Right renal cortex interstitium (tissue), 3 donors: ENCODE data around the gene S100A12. TPM values are rescaled to one million over a fixed set of nuclear protein-coding genes. Genes with fewer than 3 reads are reported as not detected.
"Not testable (repeated sequence)": the region's sequence is repeated elsewhere in the genome, so short reads cannot be mapped to it uniquely, and the experiment has no call there.

ENCODE experiments used
- DNase-seq, 3 donors: peaks; one replicate each; pipeline ENCODE4 v3.0.0-alpha.2; 2013; ENCODE audit warnings: low read depth in 3 of 3, low spot score in 2 of 3
- polyA plus RNA-seq, 3 donors: library from polyadenylated mRNA; unstranded; fragments of 120-200 nt; gene quantifications; one replicate each; pipeline ENCODE4 v1.2.1, GENCODE V29; 2013; ENCODE audit not compliant: insufficient read length in 3 of 3

S100A12 gene
- polyA plus RNA-seq, 3 donors: 0.64 to 3.9 (median 1.8) TPM

DNA sequence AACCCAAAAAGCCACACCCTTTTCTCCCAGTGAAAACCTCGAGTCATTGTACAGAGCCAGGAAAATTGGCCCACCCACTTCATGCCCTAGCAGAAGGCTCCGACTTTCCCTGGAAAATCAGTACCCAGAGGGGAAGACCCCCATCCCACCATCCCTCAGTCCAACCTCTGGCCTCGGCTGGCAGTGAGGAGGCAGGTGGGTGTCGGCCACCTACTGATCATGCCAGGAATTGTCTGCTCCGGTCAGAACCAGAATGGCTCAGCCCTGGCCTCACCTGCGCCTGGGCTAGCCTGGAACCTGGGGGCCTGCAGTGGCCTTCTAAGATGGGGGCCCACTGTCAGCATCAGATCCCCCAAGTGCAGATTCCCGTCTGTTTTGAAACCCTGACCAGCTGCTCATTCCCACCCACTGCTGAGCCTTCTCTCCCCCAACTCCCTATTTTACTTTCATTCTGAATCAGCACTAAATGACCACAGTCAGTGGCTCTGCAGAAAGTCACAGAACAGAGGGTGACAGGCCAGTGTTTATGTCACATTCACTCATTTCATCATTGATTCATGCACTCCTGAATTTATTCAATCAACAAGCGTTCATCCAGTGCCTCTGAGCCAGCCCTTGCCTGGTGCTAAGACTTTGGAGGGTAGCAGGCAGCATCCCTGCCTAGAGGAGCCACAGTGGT lies 20.8 kb downstream of the S100A12 start:
- DNase-seq: no peak

DNA sequence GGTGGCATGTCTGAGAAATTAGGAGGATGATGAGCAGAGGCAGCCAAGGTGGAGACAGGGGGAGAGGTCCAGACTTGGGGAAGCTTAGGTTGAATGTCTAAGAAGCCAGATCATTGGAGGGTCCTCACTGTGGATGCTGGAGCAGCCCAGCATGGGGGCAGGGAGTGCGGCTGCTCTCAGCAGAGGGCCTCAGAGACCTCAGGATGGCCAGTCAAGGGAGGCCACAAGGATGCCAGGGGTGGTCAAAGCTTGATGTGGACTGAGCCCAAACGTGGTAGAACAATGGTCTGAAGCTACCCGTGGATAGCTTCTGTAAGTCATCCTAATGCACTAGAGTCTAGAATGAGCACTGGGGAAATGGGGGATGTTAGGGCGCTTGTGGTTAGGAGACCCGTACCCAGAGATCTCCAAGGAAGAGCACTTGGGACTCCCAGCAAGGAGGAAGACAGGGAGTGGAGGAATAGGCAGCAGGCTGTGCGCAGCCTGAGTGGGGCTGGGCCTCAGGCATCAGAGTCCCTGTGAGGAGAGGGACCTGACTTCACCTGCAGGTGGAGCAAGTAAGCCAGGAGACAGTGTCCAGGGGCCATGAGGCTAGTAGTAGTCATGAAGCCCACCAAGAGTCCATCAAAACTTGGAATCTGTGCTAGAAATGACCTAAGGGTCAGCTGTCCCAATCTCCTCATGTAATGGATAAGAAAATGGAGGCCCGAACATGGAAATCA lies 22.0 kb downstream of the S100A12 start:
- no peak for DNase-seq

DNA sequence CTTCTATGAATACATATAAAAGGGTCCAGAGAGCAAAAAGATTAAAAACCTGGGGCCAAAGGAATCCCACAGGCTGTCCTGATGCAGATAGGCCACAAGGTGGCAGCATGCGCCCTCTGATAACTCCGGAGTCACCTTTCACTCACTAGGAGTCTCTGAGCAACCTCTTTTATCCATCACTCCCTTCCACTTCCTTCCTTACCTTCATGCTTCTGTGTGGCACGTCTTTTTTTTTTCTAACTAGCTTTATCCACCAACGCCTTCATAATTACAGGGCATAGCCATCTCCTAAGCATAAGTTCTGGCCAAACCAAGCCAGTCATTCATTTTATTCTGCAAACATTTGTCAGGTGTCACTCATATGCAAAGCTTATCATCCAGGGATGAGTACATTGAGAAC lies 22.9 kb downstream of the S100A12 start:
- DNase-seq: peak in 2 of 3 donors; percentile 33 to 41

DNA sequence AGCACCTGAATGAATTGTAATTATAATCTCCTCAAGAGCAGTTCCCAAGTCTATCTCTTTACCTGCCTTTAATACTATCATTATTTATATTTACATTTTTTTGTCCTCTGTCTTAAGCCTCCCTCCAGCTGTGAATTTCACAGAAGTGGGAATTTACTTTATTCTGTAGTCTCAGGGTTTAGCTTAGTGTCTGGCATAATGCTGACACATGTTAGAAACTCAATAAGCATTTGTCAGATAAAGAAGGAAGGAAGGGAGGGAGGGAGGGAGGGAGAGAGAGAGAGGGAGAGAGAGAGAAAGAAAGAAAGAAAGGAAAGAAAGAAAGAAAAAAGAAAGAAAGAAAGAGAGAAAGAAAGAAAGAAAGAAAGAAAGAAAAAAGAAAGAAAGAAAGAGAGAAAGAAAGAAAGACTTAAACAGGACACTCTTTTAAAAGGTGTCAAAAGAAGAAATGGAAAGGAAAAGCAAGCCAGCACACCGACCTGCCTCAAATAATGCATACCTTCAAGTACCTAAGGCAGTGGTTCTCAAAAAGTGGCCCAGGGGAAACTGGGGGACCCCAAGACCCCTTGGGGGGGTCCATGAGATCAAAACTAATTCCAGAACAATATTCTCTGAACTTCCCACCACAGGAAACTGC lies 25.0 kb downstream of the S100A12 start:
- no peak for DNase-seq

DNA sequence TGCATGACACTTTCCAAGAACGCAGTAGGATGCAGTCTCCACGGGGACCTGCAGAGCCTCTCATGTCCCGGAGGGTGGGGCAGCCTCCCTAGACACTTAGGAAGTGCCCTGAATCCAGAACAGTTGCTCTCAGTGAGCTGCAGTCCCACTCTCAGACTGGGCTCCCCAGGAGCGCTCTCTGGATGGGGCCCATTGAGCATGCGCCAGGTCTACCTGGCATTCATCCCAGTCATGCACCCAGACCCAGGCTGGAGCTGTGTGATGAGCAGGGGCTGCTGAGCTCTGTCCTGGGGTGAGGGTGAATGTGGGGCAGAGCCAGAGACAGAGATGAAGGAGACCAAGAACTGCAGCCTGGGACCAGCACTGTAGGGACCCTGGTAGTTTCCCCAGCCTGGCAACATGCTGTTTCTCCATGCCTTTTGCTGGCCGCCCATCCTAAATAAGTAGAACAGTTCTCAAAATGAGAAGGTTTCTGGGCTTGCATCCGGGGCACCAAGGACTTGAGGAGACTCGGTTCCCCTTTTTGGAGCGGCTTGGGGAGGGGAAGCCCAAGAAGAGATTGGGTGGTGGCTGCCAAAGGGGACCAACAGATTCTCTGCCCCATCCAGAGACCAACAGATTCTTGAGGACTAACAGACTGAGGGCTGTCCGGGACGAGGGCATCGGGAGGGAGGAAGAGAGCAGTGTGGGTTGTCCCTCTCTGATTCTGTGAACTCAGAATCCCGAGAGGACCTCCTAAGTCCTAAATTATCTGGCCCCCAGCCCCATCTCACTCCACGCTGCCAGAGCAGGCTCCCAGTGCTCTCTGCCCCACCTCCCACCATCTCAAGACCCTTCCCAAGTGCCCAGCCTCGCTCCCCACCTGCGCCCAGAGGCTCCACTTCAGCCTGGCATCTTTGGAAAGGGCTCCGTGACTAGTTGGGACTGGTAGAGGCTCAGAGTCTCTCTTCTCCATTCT lies 25.8 kb downstream of the S100A12 start:
- no peak for DNase-seq

DNA sequence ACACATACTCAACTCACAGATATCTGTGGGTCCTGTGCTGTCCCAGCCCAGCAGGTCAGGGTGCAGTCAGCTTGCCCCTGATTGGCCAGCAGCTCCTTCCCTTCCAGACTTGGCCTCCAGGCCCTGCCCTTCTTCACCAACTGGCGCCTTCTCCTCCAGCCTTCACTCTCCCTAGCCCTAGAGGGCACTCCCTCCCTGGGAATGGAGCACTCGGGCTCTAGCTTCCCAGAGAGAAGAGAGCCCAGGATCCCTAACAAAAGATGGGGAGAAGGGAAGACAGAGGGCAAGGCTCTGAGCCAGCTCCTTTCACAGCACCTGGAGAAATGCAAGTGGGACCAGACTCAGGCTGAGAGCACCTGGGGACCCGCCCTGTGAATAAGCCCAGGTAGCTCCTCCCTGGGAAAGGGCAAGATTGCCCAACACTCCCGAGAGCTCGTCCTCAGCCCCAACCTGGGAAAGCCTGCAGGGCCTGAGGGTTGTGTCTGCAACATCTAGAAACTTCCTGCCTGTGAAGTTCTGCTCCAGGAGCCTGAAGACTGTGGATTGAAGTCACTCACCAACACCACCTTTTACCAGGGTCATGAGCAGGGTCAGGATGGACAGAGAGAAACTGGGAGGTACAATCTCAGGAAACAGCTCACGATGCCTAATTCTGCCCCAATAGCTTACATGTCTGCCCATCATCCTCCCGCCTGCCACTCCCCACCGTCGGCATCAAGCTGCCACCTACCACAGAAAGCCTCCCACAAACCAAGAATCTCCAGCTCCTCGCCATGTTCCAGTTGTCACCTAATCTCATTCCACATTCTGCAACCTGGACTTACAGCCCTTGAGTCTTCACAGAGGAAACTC lies 26.7 kb downstream of the S100A12 start, which contains the start of gene PGLYRP4:
TSS of gene PGLYRP4 (minus strand) at position 331 of the 852 bp plus-strand sequence. CDS start 909 bp downstream, outside the sequence.
- no peak for DNase-seq

DNA sequence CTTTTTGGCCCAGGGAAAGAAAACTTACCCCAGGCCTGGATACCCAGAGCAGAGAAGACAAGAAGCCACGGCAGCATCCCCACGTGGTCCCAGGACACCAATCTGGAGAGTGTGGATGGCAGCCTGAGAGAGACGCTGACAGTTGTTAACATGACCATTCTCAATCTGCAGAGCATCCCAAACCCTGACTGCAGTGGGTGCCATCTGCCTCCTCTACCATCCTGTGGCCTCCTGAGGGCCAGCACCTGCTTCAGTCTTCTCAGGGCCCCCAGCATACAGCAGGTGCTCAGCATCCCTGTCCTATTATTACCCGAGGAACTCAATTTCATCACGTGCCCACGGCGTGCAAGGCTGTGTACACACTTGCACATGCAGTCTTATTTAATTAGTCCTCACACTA lies 27.6 kb downstream of the S100A12 start:
- no peak for DNase-seq

DNA sequence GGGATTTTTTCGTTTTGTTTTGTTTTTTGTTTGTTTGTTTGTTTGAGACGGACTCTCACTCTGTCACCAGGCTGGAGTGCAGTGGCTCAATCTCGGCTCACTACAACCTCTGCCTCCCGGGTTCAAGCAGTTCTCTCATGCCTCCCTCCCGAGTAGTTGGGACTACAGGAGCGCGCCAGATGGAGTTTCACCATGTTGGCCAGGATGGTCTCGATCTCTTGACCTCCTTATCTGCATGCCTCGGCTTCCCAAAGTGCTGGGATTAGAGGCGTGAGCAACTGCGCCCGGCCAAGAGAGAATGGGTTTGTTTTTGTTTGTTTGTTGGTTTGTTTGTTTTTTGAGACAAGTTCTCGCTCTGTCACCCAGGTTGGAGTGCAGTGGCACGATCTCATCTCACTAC lies 28.4 kb downstream of the S100A12 start:
- DNase-seq: not testable (repeated sequence)

DNA sequence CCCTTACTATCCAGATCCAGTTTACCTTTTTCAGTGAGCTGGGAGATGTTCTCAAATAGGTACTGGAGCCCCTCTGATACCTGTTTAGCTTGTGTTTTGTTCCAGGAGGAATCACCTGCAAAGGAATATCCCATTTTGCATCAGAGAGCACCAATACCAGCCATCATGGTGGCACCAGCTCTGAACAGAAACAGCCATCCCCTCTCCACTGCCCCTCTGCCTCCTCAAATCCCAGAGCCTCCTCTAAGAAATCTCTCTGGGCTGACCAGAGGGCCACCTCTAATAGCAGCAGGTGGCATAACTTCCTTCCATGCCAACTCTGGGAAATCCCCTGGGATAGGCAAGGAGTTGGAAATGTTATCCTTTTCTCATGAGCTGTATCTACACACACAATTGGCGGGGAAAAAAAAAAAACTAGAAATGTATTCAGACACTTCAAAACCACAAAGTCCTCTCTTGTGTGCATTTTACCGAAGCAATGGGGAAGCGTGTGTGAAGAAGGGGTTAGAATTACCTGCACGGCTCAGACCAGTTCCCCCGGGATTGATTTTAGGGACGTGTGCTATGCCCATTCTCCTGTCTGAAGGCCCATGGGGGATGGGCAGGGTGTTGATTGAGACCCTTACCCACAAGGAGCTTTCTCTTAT lies 29.2 kb downstream of the S100A12 start:
- no peak for DNase-seq

DNA sequence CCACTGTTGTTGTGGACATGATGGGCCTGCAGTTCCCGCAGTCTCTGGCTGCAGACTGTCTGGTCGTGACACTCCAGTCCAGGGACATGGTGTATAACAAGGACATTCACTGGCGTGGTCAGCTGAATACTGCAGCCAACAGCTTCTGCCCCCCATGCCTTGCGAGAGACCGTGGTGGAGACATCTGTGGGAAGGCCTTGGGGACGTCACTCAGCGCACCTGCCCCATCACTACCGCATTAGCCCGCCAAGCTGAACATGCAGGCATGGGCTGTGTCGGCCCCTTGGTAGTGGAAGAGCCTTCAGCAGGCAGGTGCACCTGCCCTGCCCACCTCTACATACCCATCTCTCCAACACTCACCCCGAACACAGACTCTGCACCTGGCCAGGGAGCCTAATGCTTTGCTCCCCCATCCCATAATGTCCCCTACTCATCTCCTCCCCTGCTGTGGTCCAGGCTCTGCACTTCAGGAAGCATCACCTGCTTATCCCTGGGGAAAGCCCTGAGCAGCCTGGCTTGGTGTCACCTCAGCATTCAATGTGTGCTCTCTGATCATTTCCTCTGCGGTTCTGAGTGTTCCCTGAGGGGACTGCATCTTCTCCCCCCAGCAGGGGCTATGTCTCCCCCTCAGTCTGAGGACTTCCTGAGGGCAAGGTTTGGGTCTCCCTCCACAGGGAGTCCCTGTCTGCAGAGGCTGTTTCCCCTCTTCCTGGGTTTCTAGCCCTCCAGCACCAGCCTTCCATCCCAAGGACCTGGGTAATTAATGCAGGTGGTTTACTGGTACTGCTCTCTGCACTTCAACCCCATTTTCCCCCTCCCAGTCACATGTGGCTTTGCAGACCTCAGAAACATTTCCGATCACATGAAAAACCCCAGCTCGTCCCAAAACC lies 30.0 kb downstream of the S100A12 start:
- no peak for DNase-seq

DNA sequence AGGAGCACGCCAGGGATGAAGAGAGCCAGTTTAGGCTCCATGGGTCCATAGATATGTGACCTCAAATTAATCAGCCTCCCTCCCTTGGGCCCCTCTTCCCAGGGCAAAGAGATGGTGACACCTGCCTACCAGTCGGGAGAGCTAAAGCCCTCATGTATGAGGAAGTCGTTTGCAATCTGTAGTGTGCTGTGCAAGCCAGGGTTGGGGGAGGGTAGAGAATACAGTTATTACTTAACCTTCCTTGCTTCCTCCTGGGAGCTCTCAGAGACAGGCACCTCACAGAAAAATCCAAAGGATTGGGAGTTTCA lies 30.7 kb downstream of the S100A12 start:
- no peak for DNase-seq

DNA sequence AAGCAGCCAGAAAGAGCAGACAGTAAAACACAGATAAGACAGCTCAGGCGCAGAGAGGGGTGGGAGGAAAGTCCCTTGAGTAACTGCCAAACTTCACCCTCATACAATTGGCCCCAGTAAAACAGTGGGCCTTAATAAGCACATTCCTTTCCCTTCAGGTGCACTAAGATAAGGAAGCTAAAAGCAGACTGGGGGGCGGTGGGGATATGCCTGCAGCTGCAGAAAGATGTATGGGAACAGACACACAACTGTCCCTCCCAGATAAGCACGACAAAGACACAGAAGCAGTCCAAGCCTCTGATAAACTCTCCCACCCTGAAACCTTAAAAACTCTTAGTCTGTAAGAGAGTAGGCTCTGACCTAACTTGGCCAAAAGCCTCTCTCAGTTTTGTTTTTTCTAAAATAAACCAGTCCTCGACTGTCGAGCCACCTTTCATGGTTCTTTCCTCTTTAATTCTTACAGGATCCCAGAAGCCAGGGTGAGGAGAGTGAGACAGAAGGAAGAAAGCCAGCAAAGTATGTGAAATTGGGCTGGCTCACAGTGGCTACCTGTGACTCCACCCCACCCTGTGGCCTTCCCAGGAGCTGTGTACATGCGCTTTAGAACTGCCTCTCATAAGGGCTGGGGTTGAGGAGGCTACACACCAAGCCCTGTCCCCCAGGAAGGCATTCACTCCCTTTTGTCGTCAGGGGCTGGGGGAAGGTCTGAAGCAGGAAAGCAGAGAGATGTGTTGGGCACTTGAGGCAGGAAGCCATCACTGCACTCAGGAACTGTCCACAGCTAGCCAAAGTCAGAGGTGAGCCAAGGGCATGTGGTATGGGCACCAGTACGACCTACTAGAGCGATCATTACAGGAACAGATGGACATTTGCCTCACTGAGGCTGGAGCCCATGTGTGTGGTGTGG lies 31.4 kb downstream of the S100A12 start:
- DNase-seq: no peak

DNA sequence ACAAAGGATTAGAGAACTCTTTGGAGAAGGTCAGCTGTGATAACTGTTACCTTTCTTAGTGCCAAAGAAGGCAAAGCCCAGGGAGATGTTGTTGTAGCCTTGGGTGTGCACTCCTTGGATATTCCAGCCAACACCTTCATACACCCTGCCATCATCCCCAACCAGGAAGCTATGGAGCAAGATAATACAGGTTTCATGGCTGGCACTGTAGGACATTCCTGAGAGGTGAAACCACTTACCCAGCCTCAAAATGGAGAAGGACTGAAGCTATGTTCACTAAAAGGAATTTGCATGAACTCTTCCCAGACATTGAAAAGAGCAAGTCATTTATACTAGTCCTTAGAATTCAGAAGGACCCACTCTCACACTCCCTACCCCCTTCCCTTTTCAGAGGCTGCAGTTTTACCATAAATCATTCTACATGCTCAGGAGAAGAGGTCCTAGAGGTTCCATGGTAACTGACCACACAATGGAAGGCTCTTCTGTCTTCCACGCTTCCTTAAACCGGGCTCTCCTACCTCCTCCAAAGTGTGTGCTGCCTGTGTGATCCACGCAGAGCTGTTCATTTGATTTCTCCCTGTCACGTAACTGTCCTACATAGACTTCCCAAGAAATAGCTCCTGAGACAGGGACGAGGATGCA lies 32.3 kb downstream of the S100A12 start:
- no peak for DNase-seq

DNA sequence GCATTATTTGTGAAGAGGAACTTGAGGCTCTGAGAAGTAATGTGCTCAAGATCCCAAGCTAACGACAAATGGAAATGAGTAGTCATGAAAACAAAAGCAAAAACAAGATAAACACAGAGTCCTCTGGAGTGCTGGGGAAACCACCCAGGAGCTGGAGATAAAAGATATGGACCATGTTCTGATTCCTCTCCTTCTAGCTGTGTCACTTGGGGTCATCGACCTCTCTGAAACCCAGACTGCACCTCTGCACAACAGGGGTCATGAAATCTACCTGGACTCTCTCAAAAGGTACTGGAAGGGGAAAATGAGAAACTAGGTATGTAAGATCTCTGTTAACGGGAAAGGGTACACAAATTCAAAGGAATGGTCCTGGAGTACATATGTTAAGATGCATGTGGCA lies 33.2 kb downstream of the S100A12 start:
- no peak for DNase-seq

DNA sequence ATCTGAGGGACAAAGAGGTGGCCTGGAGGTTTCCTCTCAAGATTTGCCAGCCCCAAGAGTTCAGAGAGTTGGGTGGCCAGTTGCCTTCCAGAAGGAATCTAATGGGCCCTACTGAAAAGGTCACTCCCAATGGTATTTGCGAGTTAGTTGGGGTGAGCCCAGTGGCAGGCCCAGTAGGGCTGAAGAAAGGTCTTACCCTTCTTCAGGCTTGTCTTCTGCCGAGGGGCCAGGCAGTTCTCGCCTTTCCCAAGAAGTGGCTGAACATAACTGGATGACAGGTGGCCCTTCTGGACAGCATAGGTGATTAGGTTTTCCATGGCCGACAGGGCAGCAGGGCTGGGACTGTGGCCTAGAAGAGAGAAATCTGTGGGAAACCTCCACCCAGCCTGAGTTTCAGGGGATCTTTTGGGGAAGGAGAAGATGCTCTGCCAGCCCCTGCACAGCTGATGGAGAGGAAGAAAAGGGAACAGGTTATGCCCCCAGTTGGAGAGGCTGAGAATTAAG lies 33.9 kb downstream of the S100A12 start:
- no peak for DNase-seq

DNA sequence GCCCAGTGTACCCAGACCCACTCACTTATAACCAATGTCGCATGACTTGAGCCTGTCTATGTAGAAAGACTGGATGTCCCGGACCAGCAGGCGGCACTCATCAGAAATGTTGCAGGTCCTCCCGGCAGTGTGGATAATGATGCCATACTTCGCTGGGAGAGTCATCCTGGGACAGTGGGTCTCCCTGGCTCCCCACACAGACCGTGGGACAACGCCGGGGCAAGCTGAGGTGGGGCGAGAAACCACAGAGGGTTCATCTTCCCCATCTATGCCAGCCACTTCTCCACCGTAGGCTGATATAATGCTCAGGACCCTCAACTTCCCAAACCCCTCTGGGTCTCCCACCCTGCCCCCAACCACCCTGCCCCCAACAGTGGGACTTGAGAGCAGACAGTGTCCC lies 35.1 kb downstream of the S100A12 start:
- DNase-seq: no peak

DNA sequence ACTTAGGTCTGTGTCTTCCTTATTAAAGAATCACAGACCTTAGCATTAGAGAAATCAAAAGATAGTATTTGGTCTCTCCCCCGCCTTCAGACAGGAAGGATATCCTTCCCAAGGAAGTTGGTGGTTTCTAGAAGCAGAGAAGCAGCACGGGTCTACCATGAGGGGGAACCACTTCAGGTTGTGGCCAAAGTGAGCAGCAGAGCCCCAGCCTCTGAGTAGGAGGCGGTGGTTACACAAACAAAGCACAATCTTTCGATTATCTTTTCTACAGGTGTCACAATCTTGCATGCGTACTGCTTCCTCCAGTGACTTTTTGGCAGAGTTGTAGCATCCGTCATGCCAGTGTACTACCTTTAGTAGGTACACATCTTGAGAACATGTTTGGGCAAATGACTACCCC lies 35.6 kb downstream of the S100A12 start:
- no peak for DNase-seq
